Effector memory CD4-positive, alpha-beta T cell (primary cell): ENCODE results near the gene UST.

Experiments
- DNase-seq, 3 donors: peaks; one replicate each; pipeline ENCODE4 v3.0.0-alpha.2; 2020
- H3K27ac ChIP-seq: 2 replicates; pipeline ENCODE4 v1.7.0; 2013; ENCODE audit warnings: mild to moderate bottlenecking, low read length, moderate library complexity; ENCODE audit not compliant: insufficient read depth, poor library complexity, severe bottlenecking
- H3K27me3 ChIP-seq: replicated peaks from 2 replicates; pipeline ENCODE4 v1.7.0; 2013; ENCODE audit warnings: mild to moderate bottlenecking, low read length; ENCODE audit not compliant: insufficient read depth, control insufficient read depth, poor library complexity, severe bottlenecking
- H3K36me3 ChIP-seq: 2 replicates; pipeline ENCODE4 v1.7.0; 2013; ENCODE audit warnings: mild to moderate bottlenecking, low read length, moderate library complexity; ENCODE audit not compliant: control insufficient read depth, insufficient read depth
- H3K4me1 ChIP-seq: 2 replicates; pipeline ENCODE4 v1.7.0; 2013; ENCODE audit warnings: low read length, mild to moderate bottlenecking; ENCODE audit not compliant: control insufficient read depth, insufficient read depth, poor library complexity, severe bottlenecking
- H3K4me3 ChIP-seq: 2 replicates; pipeline ENCODE4 v1.7.0; 2013; ENCODE audit warnings: low read length, low read depth, mild to moderate bottlenecking; ENCODE audit not compliant: insufficient read depth, poor library complexity, severe bottlenecking
- H3K9me3 ChIP-seq: 2 replicates; pipeline ENCODE4 v1.7.0; 2013; ENCODE audit warnings: mild to moderate bottlenecking, low read length, moderate library complexity; ENCODE audit not compliant: control insufficient read depth

Gene UST

DNA sequence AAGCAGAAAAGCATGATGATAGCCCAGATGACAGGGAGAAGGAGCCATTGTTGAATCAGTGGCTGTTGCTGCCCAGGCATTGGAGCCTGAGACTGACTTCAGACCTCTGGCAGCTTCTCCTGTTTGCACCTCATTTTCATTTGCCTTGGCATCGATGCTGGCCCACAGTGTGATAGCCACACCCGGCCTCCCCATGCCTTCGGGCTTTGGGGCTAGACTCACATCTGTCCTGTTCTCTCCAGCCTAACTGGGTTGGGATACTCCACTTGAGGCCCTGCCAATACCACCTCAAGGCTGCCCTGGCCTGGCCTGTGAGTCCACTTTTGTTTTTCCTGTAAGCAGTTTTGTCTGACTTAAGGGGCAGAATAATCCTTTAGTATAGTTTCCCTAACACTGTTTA lies 140.4 kb downstream of the UST start:
- no peaks in the 10 kb centered on the region for H3K36me3 ChIP-seq
- DNase-seq, result no peak
- no peak overlapping the region for H3K27ac ChIP-seq
- no peaks in the 10 kb centered on the region for H3K4me1 ChIP-seq
- H3K27me3 ChIP-seq, result no peaks in the 10 kb centered on the region
- no peak overlapping the region for H3K4me3 ChIP-seq
- no peaks in the 10 kb centered on the region for H3K9me3 ChIP-seq

DNA sequence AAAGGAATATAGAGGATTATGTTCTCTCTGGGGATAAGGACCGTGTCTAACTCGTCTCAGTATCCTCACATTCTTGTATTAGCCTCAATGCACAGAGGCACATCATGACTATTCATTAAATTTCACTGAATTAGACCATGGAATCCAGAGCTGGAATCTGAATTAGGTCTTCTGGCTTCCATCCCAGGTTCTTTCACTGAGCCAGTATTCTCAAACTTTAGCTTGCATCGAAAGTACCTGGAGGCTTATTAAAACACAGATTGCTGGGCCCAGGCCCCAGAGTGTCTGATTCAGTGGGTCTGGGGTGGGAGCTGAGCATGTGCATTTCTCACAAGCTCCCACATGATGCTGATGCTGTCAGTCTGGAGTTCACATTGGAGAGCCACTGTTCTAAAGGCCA lies 142.0 kb downstream of the UST start:
- Histone ChIP-seq H3K4me1 (no peaks in the 10 kb centered on the region), H3K4me3 (no peak overlapping the region), H3K9me3 (no peaks in the 10 kb centered on the region), H3K36me3 (no peaks in the 10 kb centered on the region), H3K27ac (no peak overlapping the region), H3K27me3 (no peaks in the 10 kb centered on the region)
- DNase-seq, result no peak

- H3K27ac ChIP-seq, result no peak overlapping the region
- H3K4me1 ChIP-seq, result no peaks in the 10 kb centered on the region
- H3K9me3 ChIP-seq, result no peaks in the 10 kb centered on the region
- no peak for DNase-seq
- H3K36me3 ChIP-seq, result no peaks in the 10 kb centered on the region
- no peaks in the 10 kb centered on the region for H3K27me3 ChIP-seq
- H3K4me3 ChIP-seq, result no peak overlapping the region
Observed at GRCh38 chr6:148890096-148890495, 143.3 kb downstream of the UST start.

GRCh38 chr6:148890652-148891404 lies 144.0 kb downstream of the UST start:
- H3K4me3 ChIP-seq, result no peak overlapping the region
- H3K4me1 ChIP-seq, result no peaks in the 10 kb centered on the region
- H3K27ac ChIP-seq, result no peak overlapping the region
- no peaks in the 10 kb centered on the region for H3K27me3 ChIP-seq
- no peaks in the 10 kb centered on the region for H3K36me3 ChIP-seq
- no peaks in the 10 kb centered on the region for H3K9me3 ChIP-seq
- DNase-seq, result no peak

DNA sequence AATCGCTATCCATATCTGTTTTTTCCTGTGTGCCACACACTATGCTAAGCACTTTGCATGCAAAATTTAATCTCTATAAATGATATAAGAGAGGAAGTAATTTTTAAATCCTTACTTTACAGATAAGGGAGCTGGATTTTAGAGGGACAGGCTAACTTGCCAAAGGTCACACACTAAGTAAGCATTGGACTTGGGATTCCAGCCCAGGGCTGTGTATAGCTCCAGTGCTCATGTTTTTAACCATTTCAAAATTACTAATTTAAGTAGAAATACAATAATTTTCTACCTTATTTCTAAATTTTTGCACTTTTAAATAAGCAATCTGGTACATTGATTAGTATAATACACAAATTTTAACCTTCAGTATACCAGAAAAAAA lies 144.6 kb downstream of the UST start:
- Histone ChIP-seq H3K4me1 (no peaks in the 10 kb centered on the region), H3K27me3 (no peaks in the 10 kb centered on the region), H3K27ac (no peak overlapping the region), H3K9me3 (no peaks in the 10 kb centered on the region), H3K4me3 (no peak overlapping the region), H3K36me3 (no peaks in the 10 kb centered on the region)
- DNase-seq, result no peak

DNA sequence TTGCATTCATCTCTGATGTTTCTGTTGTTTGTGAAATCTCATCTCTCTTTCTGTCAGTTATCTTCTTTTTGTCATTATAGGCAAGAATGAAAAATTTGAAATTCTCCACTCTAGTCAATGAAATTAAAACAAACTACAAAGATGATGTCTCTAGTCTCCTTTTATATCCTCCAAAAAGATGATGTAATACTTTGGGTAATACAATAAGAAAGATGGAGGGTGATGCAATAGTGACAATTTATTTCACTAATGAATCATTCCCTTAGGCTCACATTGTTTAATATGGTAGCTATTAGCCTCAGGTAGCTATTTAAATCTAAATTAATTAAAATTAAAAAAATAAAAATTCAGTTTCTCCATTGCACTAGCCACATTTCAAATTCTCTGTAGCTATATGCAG lies 145.4 kb downstream of the UST start:
- Histone ChIP-seq H3K9me3 (no peaks in the 10 kb centered on the region), H3K27ac (no peak overlapping the region), H3K27me3 (no peaks in the 10 kb centered on the region), H3K4me1 (no peaks in the 10 kb centered on the region), H3K36me3 (no peaks in the 10 kb centered on the region), H3K4me3 (no peak overlapping the region)
- no peak for DNase-seq

DNA sequence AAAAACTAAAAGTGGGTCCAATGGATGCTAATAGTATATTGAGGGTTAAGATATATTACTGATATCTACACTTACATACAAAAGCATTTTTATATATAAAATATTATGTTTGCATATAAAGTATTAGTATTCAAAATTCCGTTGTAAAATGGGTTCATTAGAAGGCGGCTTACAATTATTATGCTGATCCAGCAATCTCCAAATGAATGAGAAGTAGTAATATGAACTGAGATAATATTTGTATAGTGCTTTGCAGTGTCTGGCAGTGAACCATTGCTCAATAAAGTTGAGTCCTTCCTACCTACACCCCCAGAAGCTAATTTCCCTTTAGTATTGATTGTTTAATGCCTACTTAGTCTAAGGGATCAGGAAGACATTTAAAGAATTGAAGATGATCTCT lies 146.2 kb downstream of the UST start:
- H3K36me3 ChIP-seq, result no peaks in the 10 kb centered on the region
- no peaks in the 10 kb centered on the region for H3K27me3 ChIP-seq
- no peak overlapping the region for H3K27ac ChIP-seq
- no peak for DNase-seq
- H3K4me3 ChIP-seq, result no peak overlapping the region
- no peaks in the 10 kb centered on the region for H3K9me3 ChIP-seq
- no peaks in the 10 kb centered on the region for H3K4me1 ChIP-seq

DNA sequence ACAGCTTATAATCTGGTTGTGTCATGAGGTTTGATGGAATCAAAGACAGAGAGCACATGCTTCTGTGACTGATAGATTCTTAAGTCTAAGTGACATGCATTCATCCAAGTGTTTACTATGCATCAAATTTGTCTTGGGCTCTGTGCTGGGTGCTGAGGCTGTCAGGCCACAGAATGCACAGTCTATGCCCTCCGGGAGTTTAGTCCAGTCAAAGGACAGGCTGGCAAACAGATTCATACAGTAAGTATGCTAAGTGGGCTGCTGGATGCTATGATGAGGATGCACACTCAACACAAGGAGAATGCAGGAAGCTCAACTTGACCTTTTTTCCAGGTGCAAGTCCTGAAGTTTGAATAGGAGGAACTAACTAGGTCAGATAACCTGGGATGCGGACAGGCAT lies 146.7 kb downstream of the UST start:
- no peak for DNase-seq
- Histone ChIP-seq H3K4me3 (no peak overlapping the region), H3K27me3 (no peaks in the 10 kb centered on the region), H3K36me3 (no peaks in the 10 kb centered on the region), H3K27ac (no peak overlapping the region), H3K4me1 (no peaks in the 10 kb centered on the region), H3K9me3 (no peaks in the 10 kb centered on the region)

GRCh38 chr6:148898376-148899014 lies 151.7 kb downstream of the UST start:
- Histone ChIP-seq H3K27me3 (no peaks in the 10 kb centered on the region), H3K27ac (no peak overlapping the region), H3K9me3 (no peaks in the 10 kb centered on the region), H3K4me3 (no peak overlapping the region), H3K4me1 (no peaks in the 10 kb centered on the region), H3K36me3 (no peaks in the 10 kb centered on the region)
- no peak for DNase-seq

GRCh38 chr6:148904896-148905870 lies 158.4 kb downstream of the UST start:
- H3K4me3 ChIP-seq, result no peak overlapping the region
- H3K9me3 ChIP-seq, result no peaks in the 10 kb centered on the region
- no peak for DNase-seq
- H3K4me1 ChIP-seq, result no peaks in the 10 kb centered on the region
- no peaks in the 10 kb centered on the region for H3K36me3 ChIP-seq
- no peak overlapping the region for H3K27ac ChIP-seq
- no peaks in the 10 kb centered on the region for H3K27me3 ChIP-seq
